HG03097 (cell line): ENCODE results near the gene IQUB.
"Not testable (repeated sequence)": the region's sequence is repeated elsewhere in the genome, so short reads cannot be mapped to it uniquely, and the experiment has no call there.

ENCODE experiments used
- ATAC-seq: cut with Tn5 transposase; IDR thresholded peaks from one replicate; pipeline ENCODE4 v1.9.1; 2021; ENCODE audit not compliant: unreplicated experiment, low FRiP score

Gene IQUB

GRCh38 chr7:123534383-123535260 is at the start of gene IQUB:
Gene IQUB, minus strand, starts transcription at chr7:123534595. Its CDS starts 22,255 bp downstream, at chr7:123512340.
- peak; percentile 83 for ATAC-seq

- ATAC-seq, result no peak
Measured at GRCh38 chr7:123583821-123584220, 49.4 kb upstream of the IQUB start.

GRCh38 chr7:123581162-123581459 is 46.7 kb upstream of the IQUB start:
- no peak for ATAC-seq

- ATAC-seq, result no peak
Measured at GRCh38 chr7:123580406-123581161, 46.2 kb upstream of the IQUB start.

GRCh38 chr7:123579416-123579815 is 45.0 kb upstream of the IQUB start:
- no peak for ATAC-seq

- ATAC-seq, result no peak
Measured at GRCh38 chr7:123573896-123574467, 39.6 kb upstream of the IQUB start.

- ATAC-seq, result no peak
Measured at GRCh38 chr7:123573341-123573740, 38.9 kb upstream of the IQUB start.

GRCh38 chr7:123571684-123572083 is 37.3 kb upstream of the IQUB start:
- no peak for ATAC-seq

- no peak for ATAC-seq
Measured at GRCh38 chr7:123571187-123571586, 36.8 kb upstream of the IQUB start.

- ATAC-seq, result no peak
Measured at GRCh38 chr7:123570390-123571182, 36.2 kb upstream of the IQUB start.

- ATAC-seq, result no peak
Measured at GRCh38 chr7:123569352-123570010, 35.1 kb upstream of the IQUB start.

GRCh38 chr7:123562121-123562520 is 27.7 kb upstream of the IQUB start:
- ATAC-seq, result no peak

- ATAC-seq, result no peak
Measured at GRCh38 chr7:123558289-123558874, 24.0 kb upstream of the IQUB start.

GRCh38 chr7:123557398-123558288 is 23.2 kb upstream of the IQUB start, which contains the start of gene NDUFA5:
Gene NDUFA5, minus strand, starts transcription at chr7:123557818. Its CDS starts 23 bp downstream, at chr7:123557795.
- peak; percentile 97 for ATAC-seq

GRCh38 chr7:123557016-123557397 is 22.6 kb upstream of the IQUB start:
- no peak for ATAC-seq

GRCh38 chr7:123555484-123555883 is 21.1 kb upstream of the IQUB start:
- no peak for ATAC-seq

GRCh38 chr7:123553159-123553558 is 18.8 kb upstream of the IQUB start:
- ATAC-seq, result no peak

- ATAC-seq, result no peak
Measured at GRCh38 chr7:123552641-123553040, 18.2 kb upstream of the IQUB start.

- ATAC-seq, result not testable (repeated sequence)
Measured at GRCh38 chr7:123552134-123552533, 17.7 kb upstream of the IQUB start.
